Fibroblast of peridontal ligament (primary cell): ENCODE data around the gene TP53BP1.

Experiments used
- DNase-seq: peaks from one replicate; pipeline ENCODE4 v3.0.0-alpha.2; 2010; ENCODE audit errors: extremely low read depth

Gene TP53BP1

DNA sequence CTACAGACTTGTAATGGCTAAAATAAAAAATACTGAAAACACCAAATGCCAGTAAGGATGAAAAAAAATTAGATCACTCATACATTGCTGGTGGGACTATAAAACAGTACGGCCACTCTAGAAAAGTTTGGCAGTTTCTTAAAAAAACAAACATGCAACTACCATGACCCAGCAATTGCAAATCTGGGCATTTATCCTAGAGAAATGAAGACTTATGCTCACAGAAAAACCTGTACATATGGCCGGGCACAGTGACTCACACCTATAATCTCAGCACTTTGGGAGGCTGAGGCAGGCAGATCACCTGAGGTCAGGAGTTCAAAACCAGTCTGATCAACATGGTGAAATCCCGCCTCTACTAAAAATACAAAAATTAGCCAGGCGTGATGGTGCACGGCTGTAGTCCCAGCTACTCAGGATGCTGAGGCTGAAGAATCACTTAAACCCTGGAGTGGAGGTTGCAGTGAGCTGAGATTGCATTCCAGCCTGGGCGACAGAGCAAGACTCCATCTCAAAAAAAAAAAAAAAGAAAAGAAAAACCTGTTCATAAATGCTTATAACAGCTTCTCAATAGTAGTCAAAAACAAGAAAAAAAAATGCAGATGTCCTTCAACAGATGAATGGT, 5.6 kb downstream of the TP53BP1 start:
- DNase-seq, result peak; percentile 71

DNA sequence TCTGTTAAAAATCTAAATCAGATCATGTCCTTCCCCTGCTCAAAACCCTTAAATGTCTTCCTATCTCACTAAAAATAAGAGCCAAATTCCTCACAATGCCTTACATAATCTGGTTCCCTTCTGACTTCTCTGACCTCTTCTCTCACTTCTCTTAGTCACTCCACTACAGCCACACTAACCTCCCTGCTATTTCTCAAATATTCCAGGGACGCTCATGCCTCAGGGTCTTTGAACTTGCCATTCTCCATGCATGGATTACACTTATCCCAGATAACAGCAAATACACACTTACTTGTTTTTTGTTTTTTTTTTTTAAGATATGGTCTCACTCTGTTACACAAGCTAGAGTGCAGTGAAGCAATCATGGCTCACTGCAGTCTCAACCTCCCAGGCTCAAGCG, 8.5 kb downstream of the TP53BP1 start:
- no peak for DNase-seq

DNA sequence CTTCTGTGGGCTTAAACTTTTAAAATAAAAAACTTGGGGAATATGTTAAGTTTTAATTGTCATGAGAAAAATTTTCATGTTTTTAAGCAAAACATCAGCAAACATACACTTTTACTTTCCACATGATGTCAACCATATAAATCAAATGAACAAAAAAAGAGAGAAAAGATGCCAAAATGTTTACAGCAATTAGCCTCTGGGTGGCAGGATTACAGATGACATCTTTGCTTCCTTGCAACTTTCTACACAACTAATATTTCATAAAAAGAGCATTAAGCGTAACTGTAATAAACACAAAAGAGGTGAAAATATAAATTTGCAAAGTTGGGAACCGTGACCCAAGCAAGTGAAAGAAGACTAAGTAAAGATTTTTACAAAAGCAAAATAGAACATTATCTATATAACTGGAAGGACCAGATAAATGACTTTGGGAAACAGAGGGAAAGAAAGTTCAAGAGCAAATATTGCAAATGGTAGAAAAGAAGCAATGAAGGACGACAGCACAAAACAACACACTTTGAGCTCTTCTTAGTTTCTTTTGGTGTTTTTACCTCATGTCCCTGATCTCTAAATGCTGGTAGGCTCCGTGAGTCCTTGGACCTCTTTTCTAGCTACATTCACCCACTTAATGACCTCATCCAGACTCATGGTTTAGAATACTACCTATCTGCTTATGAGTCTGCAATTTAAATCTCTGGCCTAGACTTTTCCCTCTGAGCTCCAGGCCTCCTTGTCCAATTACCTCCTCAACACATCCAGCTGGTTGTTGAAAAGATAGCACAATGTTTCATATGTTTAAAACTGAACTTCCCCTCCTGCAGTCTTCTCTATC, 9.4 kb downstream of the TP53BP1 start:
- DNase-seq, result peak; percentile 65

DNA sequence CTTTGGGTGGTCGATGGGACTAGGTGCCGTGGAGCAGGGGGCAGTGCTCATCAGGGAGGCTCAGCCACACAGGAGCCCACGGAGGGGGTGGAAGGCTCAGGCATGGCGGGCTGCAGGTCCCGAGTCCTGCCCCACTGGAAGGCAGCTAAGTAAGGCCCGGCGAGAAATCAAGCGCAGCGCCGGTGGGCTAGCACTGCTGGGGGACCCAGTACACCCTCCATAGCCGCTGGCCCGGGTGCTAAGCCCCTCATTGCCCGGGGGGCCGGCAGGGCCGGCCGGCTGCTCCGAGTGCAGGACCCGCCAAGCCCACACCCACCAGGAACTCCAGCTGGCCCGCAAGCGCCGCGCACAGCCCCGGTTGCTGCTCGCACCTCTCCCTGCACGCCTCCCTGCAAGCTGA, 19.1 kb downstream of the TP53BP1 start:
- no peak for DNase-seq

DNA sequence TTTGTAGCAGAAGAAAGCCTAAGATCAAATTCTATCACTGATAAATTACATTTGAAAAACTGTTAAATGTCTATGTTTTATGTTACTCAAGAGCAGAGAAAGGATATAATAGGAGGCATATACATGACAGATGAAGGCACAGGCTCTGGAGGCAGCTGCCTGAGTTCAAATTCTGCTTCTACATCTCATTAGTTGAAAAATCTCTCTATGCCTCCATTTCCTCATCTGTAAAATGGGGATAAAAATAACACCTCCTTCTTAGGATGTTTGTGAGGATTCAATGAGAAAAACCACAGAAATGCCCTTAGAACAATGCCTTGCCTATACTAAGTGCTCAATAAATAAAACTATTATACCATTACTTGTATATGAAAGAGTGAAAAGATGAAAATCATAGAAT, 21.0 kb downstream of the TP53BP1 start:
- DNase-seq, result no peak

DNA sequence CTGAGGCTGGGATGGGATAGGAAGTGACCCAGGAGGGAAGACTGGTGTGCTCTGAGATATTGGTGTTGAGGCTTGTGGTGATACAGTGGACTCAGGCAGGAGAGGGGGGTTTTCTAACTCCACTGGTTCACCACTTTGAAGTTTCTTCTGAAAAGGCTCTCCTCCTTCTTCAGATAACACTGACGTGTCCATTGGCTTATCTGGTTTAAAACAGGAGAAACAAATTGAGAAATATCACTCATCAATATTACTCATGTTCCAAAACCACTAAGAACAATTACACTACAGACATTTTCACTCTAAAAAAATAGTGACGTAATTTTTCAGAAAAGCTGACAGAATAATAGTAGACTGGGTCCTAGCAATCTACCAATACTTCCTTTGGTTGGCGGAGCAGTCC, 23.1 kb downstream of the TP53BP1 start:
- DNase-seq, result peak; percentile 71

DNA sequence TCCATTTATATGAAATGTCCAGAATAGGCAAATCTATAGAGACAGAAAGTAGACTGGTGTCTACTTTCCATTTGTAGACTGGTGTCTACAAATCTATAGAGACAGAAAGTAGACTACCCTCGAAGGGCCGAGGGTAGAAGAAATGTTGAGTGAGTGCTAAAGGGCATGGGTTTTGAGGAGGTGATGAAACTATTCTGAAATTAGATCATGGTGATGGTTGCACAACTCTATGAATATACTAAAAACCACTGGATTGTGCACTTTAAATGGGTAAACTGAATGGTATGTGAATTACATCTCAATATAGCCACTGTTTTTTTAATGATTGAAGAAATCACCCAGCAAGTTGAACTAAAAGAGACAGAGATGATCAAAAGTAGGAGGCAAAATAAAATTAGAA, 27.9 kb downstream of the TP53BP1 start:
- peak; percentile 97 for DNase-seq

DNA sequence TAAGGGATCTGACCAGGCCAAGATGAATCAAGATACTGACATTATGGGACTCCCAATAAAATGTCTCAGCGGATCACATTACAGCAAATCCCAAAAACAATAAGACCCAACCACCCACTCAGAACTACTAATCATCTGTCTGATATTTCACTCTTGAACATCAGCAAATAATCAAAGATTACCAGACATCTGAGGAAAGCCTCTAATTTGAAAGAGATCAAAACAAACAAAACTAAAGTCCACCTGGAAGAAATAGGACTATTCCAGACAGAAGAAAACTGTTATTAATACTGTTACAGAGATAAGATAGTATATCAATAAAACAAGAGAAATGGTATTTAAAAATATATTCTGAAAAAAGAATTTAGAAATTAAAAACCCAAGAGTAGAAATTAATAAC, 29.0 kb downstream of the TP53BP1 start:
- DNase-seq, result no peak

DNA sequence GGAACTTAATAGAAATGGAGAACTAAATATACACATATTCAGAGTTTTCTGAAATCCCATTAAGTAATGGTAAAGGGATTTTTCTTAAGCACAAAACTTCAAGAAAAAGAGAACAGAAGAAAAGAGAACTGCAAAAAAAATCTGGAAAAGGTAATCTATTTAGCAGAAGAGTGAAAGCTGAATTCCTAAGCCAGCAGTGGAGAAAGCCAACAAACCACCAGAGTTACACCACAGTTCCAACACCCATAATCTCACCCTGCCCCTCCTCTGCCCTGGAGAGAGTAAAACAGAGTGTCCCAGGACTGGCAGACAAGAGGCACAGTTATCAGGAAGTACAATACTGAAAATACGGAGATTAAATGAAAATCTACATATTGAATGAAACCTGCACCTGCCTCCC, 29.4 kb downstream of the TP53BP1 start:
- peak; percentile 65 for DNase-seq

DNA sequence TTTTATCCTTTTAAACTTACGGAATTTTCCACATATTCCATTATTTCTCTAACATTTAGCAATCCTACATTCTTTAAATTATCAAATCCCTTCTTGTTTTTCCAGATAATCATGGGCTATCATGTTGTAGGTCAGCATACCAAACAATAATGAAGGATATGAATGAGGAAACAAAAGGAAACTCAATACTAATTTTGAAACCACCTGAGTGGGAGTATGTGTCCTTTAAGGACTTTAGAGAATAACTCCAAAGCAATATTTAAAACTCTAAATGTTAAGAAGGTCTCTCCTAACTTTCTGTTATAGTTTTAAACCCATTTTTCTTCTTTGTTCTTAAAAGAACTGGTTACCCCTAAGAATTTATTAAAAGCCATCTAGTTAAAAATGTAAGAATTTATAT, 43.0 kb downstream of the TP53BP1 start:
- no peak for DNase-seq

DNA sequence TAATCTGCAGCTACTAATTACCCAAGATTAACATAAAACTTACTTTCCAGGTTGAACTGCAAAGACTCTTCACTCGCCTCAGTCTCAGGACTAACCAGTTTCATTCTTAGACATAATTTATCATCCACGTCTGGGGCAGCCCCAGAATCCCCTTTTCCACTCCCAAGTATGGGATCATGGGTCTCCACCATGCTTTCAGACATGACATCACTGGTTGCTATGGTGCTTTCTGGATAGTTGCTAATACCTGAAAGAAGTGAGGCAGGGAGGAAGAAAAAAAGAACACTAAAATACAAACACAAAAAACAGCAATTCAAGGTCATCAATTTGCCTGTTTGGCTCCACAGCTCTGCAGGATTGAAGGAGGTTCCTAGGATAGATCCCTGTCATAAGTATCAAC, 46.6 kb downstream of the TP53BP1 start:
- DNase-seq, result no peak

DNA sequence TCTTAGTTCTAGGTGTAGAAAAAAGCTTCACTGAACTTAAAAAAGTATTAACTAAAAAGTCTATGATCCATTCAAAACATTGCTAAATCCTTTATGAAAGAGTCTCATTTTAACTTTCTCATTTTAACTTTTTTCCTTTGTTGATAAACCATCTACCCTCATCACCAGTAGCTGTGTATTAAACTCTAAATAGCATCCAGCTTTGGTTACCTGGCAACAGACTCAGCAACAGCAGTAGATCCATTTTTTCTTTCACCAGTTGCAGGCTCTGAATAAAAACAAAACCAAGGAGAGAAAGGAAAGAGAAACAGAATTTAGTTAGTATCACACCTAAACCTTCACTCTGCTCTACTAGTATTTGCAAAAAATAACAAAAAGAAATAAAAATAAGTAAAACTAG, 51.6 kb downstream of the TP53BP1 start:
- peak; percentile 74 for DNase-seq

DNA sequence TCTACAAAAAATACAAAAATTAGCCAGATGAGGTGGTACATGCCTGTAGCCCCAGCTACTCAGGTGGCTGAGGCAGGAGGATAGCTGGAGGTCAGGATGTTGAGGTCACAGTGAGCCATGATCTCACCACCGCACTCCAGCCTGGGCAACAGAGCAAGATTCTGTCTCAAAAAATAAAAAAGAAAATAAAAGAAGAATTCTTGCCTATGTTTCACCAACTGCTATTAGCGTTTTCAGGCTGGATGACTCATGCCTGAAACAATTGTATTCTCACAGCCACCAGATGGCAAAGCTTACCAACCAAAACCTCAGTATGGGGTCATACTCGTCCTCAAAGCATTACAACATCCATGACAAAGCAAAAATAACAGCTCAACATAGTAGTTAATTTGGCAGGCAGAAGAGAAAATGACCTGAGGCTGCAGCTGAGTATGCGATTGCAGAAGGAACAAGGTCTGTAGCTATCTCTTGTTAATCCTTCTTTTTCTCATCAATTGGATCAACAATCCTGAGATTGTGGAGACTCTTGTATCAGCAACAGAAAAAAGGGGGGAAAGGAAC, 52.2 kb downstream of the TP53BP1 start:
- peak; percentile 99 for DNase-seq

DNA sequence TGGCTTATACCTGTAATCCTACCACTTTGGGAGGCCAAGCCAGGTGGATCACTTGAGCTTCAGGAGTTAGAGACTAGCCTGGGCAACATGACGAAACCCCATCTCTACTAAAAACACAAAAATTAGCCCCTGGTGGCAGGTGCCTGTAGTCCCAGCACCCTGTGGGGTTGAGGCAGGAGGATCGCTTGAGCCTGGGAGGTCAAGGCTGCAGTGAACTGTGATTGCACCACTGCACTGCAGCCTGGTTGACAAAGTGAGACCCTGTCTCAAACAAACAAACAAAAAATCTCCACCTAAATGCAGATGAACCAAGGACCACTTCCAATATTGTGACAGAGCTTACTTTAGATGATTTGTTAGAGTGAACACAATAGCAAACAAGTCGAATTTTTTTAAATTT, 53.7 kb downstream of the TP53BP1 start:
- no peak for DNase-seq

DNA sequence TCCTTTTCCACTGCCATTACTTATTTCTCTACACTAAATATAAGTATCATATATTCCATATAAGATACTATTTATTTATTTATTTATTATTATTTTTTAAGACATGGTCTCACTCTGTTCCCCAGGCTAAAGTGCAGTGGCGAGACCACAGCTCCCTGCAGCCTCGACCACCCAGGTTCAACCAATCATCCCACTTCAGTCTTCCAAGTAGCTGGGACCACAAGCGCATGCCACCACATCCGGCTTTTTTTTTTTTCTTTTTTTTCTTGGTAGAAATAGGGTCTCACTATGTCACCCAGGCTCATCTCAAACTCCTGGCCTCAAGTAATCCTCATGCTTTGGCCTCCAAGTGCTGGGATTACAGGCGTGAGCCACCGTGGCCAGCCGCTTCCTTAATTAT, 56.6 kb downstream of the TP53BP1 start:
- no peak for DNase-seq

DNA sequence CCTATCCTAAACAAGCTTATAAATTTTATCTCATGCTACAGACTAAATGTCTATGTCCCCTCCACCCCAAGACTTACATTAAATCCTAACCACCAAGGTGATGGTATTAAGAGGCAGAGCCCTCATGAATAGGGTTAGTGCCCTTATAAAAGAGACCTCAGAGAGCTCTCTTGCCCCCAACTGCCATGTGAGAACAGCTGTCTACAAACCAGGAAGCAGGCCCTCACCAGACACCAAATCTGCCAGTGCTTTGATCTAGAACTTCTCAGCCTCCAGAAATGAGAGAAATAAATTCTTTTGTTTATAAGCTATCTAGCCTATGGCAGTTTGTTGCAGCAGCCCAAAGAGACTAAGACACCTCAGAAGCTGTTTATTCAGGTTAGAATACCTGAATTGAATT, 58.5 kb downstream of the TP53BP1 start:
- no peak for DNase-seq

DNA sequence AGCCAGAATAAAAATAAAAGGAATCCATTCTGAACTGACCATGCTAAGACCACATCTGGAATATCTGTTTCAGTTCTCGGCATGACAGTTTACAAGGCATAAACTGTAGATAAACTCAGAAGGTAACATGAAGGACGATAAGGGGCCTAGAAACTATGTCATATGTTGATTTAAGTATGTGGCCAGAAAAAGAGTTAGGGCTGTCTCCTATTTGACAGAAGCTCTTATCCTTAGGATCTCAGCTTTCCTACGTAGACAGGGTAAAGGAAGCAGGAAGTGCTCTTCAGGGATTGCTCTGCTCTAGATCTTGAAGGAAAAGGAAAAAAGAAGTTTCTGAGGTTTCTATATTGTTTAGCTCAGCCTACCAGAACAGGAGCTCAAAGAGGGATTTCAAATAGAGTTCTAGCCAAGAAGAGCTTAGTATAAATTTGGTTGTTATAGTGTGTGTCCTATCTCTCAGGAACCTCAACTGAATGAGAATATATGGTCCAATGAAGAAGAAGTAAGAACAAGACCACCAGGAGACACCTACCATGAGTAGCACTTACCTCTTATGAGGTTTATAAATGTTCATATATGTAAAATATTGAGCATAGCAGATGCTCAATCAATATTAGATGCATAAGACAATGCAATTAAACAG, 59.2 kb downstream of the TP53BP1 start:
- DNase-seq, result no peak

DNA sequence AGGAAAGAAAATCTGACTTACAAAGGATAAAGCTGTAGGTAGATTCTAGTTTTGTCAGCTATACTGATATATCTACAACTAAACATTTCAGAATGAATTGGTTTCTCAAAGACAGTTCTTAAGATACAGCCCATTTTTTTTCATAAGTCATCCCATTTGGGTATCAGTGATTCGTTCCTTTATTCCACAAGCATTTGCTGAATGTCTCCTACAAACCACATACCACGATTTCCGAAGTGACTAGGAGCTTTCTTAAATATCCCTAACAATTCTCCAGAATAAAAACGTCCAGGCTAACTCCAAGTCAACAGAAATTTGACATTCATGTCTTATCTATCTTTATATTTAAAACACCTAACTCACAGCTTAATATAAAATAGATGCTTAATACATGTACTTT, 59.8 kb downstream of the TP53BP1 start:
- DNase-seq, result peak; percentile 70

DNA sequence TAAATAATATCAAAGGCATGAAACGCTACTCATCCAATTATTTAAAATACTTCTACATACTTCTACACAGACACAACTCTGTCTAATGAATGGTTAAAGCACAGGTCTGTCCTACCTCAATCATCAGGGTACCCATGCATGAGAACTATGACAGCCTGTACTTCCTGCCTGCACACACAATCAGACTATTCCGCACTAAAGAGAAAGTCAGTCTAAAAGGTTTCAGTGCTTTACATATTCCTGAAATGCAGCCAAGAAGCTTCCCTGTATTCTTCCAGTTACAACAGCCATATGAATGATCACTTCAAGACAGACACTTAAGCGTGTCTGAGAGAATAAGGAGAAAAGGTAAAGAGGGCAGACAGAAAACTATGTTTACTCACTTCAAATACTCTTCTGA, 63.3 kb downstream of the TP53BP1 start:
- peak; percentile 25 for DNase-seq

DNA sequence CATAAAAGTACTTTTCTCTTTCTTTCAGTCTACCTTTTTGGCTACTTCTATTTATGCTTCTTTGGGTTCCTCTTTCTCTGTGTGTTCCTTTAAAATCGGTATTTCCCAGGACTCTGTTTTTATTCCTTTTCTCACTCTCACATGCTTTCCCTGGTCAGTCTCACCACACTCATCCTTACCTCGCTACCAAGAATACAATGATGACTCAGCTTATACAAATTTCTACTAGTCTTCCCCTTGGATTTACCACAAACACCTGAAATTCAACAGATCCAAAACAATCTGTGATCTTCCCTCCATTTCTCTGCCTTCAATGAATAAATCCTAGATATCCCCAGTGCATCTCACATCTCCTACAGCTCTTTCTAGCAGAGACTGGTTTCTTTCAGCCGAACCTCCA, 69.2 kb downstream of the TP53BP1 start:
- no peak for DNase-seq

DNA sequence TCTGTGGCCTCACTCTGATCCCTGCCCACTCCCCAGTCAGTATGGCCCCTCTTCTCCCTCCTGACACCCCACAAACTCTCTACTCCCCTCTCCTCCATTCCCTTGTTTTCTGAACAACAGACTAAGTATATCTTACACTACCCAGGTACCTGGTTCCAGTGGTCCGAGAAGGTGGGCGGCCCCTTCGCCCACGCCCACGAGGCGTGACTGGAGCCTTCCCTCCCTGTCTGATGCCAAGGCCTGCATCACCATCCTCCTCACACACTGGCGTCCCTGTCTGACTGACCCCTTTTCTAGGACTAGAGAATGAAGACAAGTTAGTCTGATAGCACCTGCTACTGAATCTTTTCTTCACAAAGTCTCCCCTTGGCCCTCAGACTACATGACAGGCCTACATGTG, 72.1 kb downstream of the TP53BP1 start:
- no peak for DNase-seq

DNA sequence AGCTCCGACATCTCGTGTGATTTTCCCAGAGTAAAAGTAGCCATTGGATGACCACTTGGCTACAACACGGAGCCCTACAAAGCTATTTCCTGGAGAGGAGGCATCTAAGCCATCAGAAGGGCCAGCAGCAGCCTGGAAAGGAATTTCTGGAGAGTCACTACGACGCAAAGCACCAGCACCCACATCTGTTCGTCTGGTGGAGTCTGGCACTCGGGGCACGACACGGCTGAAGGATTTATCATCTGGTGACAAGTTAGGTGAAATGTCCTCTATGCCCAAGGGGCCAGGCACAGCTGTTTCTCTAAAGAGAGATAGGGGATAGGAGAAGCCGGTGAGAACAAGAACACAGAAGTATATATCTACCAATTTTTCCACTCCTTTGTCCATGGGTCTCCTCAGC, 72.5 kb downstream of the TP53BP1 start:
- DNase-seq, result no peak

DNA sequence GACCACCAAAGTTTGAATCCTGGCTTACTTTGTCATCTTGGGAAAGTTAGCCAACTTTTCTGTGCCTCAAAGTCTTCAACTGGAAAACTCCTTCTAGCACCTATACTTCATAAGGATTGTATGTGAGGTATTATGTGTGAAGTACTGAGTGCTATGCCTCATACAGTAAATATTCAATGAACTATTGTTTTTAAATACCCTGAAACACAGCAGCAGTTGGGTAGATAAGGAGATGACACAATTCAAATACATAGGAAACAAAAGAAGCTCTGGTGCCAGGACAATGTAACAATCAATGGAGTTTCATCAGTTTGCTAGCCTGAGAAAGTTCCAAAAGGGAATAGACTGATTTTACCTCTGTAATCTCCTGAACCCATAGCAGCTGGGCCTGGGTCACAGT, 78.8 kb downstream of the TP53BP1 start:
- DNase-seq, result no peak
